Parathyroid adenoma (tissue), 2 donors: ENCODE results near the gene MAGI1.
A peak's percentile ranks its signal among the peaks of the same experiment; 100 is the strongest.
"Not testable (repeated sequence)": the region's sequence is repeated elsewhere in the genome, so short reads cannot be mapped to it uniquely, and the experiment has no call there.

Experiments
- H2AFZ ChIP-seq: fragments of 300-600 bp; sonication (generic); one replicate; pipeline ENCODE4 v1.7.0; 2017; ENCODE audit warnings: antibody characterized with exemption, mild to moderate bottlenecking
- H3K27ac ChIP-seq: fragments of 300-600 bp; sonication (generic); one replicate; pipeline ENCODE4 v1.7.0; 2017
- H3K27me3 ChIP-seq: fragments of 300-600 bp; sonication (generic); one replicate; pipeline ENCODE4 v1.7.0; 2017; ENCODE audit warnings: low read length; ENCODE audit not compliant: control insufficient read depth, insufficient read depth
- H3K36me3 ChIP-seq: fragments of 300-600 bp; sonication (generic); one replicate; pipeline ENCODE4 v1.7.0; 2017; ENCODE audit warnings: low read length; ENCODE audit not compliant: control insufficient read depth, insufficient read depth
- H3K4me1 ChIP-seq: fragments of 300-600 bp; sonication (generic); one replicate; pipeline ENCODE4 v1.7.0; 2017; ENCODE audit warnings: control low read depth
- H3K4me2 ChIP-seq: fragments of 300-600 bp; sonication (generic); one replicate; pipeline ENCODE4 v1.7.0; 2017; ENCODE audit warnings: low read length
- H3K4me3 ChIP-seq: fragments of 300-600 bp; sonication (generic); one replicate; pipeline ENCODE4 v1.7.0; 2017; ENCODE audit warnings: low read depth, low read length
- H3K79me2 ChIP-seq: fragments of 300-600 bp; sonication (generic); one replicate; pipeline ENCODE4 v1.7.0; 2017; ENCODE audit warnings: control low read depth
- H3K9ac ChIP-seq: fragments of 300-600 bp; sonication (generic); one replicate; pipeline ENCODE4 v1.7.0; 2017; ENCODE audit warnings: mild to moderate bottlenecking
- H3K9me3 ChIP-seq: fragments of 300-600 bp; sonication (generic); one replicate; pipeline ENCODE4 v1.7.0; 2017; ENCODE audit warnings: low read length; ENCODE audit not compliant: control insufficient read depth
- TF ChIP-seq, protein P1 (sequence below): fragments of 300-600 bp; sonication (generic); IDR thresholded peaks from one replicate; pipeline ENCODE4 v1.7.0; 2017; ENCODE audit warnings: antibody characterized with exemption, mild to moderate bottlenecking
- donor health status: primary hyperparathyroidism.

MAGI1 gene

DNA sequence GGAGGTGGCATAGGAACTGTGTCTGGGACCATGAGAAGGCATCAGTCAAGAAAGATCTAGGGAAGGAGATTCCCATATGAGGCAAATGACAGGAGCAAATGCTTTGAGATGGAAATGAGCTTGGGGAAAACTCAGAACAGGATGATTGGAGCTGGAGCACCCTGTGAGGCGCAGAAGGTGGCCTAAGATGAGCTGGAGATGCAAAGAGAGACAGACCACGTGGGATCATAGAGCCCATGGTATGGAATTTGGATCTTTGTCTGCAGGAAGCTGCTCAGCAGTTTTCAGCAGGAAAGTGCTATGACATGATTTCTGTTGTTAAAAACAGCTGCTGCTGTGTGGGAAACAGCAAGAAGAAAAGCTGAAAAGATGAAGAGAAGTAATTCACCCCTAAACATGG lies 310.6 kb downstream of the MAGI1 start:
- H3K27me3 ChIP-seq = no peaks in the 10 kb centered on the region
- H3K79me2 ChIP-seq = peaks cover 10% of the 10 kb centered on the region
- H3K4me3 ChIP-seq = no peak overlapping the region
- no peak overlapping the region for H3K27ac ChIP-seq
- H3K9ac ChIP-seq = no peak overlapping the region
- no peaks in the 10 kb centered on the region for H3K4me1 ChIP-seq
- TF ChIP-seq, protein P1, sequence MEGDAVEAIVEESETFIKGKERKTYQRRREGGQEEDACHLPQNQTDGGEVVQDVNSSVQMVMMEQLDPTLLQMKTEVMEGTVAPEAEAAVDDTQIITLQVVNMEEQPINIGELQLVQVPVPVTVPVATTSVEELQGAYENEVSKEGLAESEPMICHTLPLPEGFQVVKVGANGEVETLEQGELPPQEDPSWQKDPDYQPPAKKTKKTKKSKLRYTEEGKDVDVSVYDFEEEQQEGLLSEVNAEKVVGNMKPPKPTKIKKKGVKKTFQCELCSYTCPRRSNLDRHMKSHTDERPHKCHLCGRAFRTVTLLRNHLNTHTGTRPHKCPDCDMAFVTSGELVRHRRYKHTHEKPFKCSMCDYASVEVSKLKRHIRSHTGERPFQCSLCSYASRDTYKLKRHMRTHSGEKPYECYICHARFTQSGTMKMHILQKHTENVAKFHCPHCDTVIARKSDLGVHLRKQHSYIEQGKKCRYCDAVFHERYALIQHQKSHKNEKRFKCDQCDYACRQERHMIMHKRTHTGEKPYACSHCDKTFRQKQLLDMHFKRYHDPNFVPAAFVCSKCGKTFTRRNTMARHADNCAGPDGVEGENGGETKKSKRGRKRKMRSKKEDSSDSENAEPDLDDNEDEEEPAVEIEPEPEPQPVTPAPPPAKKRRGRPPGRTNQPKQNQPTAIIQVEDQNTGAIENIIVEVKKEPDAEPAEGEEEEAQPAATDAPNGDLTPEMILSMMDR = no peak
- no peak overlapping the region for H3K4me2 ChIP-seq
- H2AFZ ChIP-seq = no peak overlapping the region
- no peaks in the 10 kb centered on the region for H3K9me3 ChIP-seq
- no peaks in the 10 kb centered on the region for H3K36me3 ChIP-seq

DNA sequence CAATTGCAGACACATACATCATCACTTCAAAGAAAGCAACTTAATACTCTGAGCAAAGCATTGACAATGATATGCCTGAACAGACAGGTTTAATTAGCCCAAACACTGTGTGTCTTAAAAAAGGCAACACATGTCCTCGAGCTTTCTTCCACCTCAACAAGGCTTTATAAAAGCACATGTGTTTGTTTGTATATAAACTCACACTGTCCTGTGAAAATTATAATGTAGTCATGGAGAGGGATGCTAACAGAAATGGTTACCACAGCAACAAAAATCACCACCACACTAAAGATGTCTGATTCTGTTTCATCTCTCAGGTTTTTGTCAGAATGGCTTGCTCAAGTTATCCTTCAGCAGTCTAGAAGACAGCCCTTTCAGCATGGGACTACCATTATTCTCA lies 314.7 kb downstream of the MAGI1 start:
- TF ChIP-seq, protein P1 = no peak
- Histone ChIP-seq H3K27ac (no peak overlapping the region), H3K9ac (no peak overlapping the region), H3K4me1 (no peaks in the 10 kb centered on the region), H2AFZ (no peak overlapping the region), H3K4me2 (no peak overlapping the region), H3K27me3 (no peaks in the 10 kb centered on the region), H3K36me3 (no peaks in the 10 kb centered on the region), H3K9me3 (no peaks in the 10 kb centered on the region), H3K79me2 (peaks cover 13% of the 10 kb centered on the region), H3K4me3 (no peak overlapping the region)

DNA sequence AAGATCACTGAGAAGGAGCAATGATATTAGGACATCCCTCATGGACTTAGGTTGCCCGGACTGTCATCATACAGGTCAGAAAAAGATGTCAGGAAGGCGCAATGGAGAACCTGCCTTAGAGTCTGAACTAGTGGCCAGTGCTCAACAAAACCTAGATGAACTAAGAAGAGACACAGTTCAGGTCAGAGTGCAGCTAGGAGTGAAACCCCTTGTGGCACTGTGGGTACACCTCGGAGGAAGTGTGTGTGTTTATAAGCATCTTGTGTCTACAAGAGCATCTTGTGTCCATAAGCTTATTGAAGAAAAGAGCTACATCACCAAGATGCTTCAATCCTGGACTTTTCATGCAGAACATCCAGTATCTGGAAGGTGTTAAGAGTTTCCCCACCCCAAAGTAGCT lies 315.7 kb downstream of the MAGI1 start:
- H3K4me1 ChIP-seq = no peaks in the 10 kb centered on the region
- TF ChIP-seq, protein P1 = no peak
- H3K4me3 ChIP-seq = no peak overlapping the region
- H3K9me3 ChIP-seq = no peaks in the 10 kb centered on the region
- peaks cover 13% of the 10 kb centered on the region for H3K79me2 ChIP-seq
- no peaks in the 10 kb centered on the region for H3K27me3 ChIP-seq
- no peak overlapping the region for H3K27ac ChIP-seq
- H3K36me3 ChIP-seq = no peaks in the 10 kb centered on the region
- no peak overlapping the region for H3K9ac ChIP-seq
- no peak overlapping the region for H2AFZ ChIP-seq
- no peak overlapping the region for H3K4me2 ChIP-seq

DNA sequence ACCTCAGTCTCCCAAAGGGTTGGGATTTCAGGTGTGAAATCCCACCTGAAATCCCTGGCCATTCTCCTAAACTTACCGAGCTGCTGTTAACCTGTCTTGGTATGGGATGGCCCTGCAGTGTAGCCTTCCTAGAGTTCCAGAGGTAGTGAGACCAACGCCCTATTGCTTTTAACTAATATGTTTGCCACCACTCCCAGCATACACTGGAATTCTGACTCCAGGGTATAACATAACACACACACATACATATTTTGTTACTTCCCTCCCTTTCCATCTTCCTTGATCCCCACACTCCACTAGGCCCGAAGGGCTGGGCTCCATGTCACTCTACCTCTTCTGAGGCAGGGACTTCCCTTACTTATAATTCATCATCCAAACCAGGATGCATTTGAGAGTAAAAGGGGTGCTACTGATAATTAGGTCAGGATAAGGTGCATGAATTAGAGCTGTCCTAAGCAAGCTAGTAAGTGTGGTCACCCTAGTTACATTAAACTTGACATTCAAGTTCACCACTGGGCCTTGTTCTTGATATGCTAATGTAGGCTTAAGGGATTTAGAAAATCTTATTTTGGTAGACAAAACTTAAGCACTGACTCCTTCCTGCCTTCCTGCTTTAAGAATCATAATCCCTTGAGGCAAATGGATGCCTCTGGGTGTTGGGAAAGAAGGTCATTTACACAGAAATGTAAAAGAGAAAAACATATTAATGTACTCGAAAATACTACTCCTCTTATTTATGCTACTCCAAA lies 317.6 kb downstream of the MAGI1 start:
- H3K27ac ChIP-seq = peak overlapping the region; percentile 1
- peaks cover 10% of the 10 kb centered on the region for H3K79me2 ChIP-seq
- TF ChIP-seq, protein P1 = no peak
- no peaks in the 10 kb centered on the region for H3K27me3 ChIP-seq
- no peak overlapping the region for H2AFZ ChIP-seq
- no peak overlapping the region for H3K4me3 ChIP-seq
- no peaks in the 10 kb centered on the region for H3K9me3 ChIP-seq
- no peaks in the 10 kb centered on the region for H3K36me3 ChIP-seq
- no peaks in the 10 kb centered on the region for H3K4me1 ChIP-seq
- no peak overlapping the region for H3K4me2 ChIP-seq
- no peak overlapping the region for H3K9ac ChIP-seq

DNA sequence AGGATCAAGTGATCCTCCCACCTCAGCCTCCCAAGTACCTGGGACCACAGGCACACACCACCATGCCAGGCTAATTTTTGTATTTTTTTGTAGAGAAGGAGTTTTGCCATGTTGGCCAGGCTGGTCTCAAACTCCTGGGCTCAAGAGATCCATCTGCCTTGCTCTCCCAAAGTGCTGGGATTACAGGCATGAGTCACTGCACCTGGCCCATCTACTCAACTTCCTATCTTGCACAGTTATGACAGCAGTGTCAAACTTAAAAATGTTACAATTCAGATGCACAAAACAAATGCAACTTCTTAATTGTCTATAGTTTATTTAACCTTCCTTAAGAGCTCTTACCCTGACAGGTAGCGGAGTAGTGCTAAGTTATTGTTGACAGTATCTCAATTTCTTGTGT lies 319.1 kb downstream of the MAGI1 start:
- H3K36me3 ChIP-seq, H3K27me3 ChIP-seq, H2AFZ ChIP-seq, H3K79me2 ChIP-seq, H3K4me1 ChIP-seq, H3K4me3 ChIP-seq, H3K27ac ChIP-seq, H3K9me3 ChIP-seq, H3K9ac ChIP-seq, H3K4me2 ChIP-seq: not testable (repeated sequence)
